HL-60/S4 treated with retinoic acid at 250 ng/mL for 4 days and 3 days (cell line): ENCODE results near the gene ARHGEF4.

Experiments used
- in situ Hi-C: fragments of 300-500 bp; cut with MboI; formaldehyde crosslinking; loops from 2 replicates; pipeline ENCODE4 v1.7.0; 2022; ENCODE audit warnings: low sequenced_read_pairs

ARHGEF4 gene, protein sequence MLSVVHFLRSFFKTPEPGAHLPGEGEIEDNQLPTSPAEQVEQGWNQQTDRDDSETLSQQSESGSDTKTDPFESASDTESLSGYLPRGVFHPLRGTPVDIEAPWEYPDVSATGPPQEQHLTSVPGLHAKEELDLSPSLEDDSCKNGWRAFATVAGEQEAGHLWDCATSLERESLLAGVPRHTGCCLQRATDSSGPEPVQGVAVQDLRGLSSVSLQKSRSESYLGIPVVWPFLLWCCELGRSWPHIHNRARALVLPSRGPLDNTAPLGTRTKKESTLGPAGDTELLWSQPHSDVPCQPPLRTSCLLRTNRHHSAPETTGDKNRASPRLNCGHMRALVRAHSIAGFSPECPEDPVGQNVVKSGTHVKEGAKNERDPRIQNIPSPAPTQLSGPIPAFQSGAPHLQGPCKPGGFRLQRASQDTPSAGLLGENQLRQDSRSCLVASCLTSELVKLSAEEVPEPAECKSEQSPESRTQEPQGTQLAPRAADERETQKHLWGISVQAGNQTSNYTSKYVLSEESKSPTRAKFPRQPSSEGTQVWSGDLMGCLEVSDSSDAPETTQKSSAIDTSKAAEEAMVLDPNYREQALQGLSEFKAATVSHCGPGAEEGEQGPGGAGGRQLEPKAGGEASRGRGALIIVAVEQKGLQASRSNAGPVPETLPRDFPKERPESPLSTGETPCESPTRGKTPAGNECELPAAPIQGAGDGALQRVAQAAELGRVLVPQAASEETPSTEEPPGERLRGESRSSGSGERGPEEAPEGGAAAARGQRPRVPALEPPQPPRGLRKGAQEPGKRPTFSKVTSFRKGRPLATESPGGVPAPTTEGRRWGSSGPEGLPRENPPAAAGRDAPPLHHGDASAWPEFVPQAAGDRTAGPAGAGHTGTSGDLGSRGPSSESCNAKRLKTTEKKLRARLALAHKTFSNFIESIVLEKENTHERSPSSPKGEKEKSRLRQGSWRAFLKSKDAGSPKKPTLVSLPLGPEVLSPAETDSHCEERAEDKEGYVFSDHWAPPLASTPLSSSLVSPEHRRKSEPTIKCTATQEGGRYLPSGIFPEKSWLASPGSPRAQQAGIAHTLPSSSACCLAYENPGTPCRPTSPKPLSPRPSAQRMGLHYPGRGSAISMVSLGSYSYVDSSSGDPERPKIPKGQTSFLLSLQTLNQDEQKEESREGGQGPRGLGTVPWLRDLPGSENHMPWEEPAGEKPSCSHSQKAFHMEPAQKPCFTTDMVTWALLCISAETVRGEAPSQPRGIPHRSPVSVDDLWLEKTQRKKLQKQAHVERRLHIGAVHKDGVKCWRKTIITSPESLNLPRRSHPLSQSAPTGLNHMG (N-terminal part only)

DNA sequence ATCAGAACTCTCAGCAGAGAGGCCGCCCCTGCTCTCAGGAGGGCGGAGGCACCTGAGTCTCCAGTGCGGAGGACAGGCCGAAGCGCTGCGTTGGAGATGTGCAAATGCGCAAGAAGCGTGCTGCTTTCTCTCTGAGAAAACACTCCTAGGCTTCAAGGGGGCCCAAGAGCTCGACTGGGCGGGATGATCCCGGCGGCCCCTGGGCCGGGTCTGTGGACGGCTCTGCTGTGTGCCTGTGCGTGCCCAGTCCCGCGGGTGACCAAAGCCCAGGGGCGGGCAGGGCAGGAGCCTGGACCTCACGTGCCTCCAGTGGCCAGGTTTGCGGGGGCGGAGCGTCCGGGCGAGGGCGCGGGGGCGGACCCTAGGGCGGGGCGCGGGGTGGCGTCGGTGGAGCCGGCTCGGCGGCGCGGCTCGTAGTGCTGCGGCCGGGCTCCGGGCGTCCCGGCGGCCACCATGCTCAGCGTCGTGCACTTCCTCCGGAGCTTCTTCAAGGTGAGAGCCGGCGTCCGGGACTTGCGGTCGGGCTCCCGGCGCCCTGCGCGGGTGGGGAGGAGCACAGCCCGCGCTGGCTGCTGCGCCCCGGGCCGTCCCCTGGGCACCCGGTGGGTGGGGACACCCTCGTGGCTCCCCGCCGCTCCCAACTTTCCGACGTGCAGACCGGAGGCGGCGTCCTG lies at the start of gene ARHGEF4:
Gene ARHGEF4, plus strand, starts transcription at position 414 of the 674 bp plus-strand sequence. Its CDS starts 40 bp downstream, at position 454.
- in situ Hi-C loops, result no loop called here

DNA sequence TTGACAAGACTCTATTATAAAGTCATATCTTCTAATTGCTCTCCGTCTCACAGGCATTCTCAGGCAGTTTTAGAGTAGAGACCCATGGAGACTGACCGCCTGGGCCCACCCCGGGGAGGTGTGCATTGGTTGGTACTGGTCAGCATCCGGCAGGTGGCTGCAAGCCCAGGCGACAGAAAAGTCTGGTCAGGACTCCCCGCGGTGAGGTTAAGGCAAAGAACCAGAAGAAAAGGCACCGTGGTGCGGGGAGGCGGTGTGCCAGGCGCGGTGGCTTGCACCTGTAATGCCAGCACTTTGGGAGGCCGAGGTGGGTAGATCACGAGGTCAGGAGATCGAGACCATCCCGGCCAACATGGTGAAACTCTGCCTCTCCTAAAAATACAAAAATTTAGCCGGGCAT lies 48.9 kb upstream of the ARHGEF4 start:
- in situ Hi-C loops, result no loop called here

DNA sequence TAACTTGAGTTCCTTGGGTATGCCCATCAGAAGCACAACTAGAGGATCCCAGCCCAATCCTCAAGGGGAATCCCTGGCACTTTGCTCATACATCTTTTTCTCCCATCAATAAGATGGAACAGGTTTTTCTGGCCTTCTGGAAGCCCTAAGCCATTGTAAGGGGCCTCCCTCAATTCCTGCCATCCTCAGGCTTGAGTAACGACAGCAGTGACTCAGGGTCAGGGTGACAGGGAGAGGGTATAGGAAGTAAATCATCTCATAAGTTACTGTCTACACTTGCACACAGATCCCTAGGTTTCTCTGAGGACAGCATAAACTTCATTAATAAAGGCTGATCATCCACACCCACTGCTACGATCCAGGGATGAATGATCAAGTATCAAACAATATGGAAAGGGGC lies 46.4 kb upstream of the ARHGEF4 start:
- in situ Hi-C loops, result no loop called here

DNA sequence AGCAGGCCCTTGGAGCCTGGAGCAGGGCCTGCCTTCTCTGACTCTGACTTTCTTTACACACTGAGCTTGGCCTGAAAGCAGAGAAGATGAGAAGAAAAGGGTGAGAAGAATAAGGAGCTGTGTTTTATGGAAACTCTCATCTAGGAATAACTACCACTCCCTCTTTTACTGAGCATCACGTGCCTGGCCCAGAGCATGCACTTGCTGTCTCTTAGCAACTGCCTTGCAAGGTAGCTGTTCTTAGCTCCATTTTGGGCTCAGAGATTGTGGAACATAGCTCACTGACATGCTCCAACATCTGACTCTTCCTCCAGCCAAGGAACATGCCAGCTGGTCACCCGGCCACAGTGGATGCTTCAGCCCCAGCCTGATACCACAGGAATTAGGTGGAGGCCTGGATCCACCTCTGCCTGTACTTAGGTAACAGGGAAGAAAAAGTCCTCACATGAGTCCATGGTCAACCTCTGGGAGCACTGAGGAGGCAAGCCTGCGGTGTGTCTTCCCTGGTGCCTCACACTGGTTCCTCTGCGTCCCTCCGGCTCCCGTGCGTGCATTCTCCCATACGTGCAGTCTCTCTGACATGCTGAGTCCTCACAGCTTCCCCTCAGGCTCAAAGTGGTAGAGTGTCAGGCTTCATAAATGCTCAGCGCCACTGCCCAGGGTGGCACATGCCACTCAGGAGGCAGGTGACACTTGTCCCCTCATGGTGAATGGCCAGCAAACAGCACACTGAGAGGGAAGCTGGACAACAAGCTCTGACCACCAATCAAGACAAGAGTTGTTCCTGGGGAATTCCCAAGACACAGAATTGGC lies 45.7 kb upstream of the ARHGEF4 start:
- in situ Hi-C loops, result no loop called here

DNA sequence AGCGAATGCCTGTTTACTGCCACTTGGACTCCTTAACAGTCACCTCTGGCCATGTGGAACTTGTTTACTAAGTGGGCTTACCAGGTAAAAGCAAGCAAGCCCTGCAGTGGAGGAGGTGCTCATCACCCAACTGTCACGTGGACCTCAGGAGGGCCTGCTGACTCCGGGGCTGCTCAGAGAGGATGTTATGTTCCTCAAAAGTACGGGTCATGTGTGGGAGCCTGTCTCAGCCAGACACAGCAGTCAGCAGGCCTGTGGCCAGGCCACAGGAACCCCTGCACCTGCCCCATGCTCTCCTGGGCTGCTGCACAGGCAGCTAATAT lies 45.1 kb upstream of the ARHGEF4 start:
- in situ Hi-C loops, result no loop called here

DNA sequence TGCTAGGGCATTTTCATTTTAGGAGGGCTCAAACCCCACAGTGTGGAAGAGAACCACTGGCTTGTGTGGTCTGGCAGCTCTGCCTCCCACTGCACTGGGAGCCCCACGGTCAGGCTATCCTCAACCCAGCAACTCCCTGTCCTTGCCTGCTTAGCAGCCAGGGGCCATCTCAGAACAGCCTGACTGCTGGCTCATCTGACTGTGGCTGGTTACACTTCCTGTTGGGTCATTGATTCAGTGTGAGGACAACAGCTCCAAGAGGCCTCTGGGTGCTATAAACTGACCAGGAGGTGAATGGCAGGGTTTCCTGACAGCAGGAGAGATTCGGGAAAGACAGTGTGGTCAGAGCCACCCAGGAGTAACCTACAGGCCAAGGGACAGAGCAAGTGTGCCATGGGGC lies 41.3 kb upstream of the ARHGEF4 start:
- in situ Hi-C loops, result no loop called here

DNA sequence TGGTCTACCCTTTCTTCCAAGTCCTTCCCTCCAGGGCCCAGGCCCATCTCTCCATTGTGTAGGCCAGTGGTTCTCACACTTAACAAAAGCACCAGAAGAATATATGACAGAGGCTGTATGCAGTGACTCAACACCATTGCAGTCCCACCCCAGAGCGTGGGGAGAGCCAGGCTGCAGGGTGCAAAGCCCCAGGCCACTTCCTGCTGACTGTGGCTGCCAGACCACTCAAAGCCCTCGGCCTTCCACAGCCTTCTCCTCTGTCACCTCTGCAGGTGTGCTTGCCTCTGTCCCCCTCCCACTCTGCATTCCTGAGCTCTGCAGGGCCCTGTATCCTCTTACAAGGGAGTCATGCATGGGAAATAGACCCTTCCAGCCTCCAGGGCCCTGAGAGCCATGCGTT lies 40.4 kb upstream of the ARHGEF4 start:
- in situ Hi-C loops, result no loop called here

DNA sequence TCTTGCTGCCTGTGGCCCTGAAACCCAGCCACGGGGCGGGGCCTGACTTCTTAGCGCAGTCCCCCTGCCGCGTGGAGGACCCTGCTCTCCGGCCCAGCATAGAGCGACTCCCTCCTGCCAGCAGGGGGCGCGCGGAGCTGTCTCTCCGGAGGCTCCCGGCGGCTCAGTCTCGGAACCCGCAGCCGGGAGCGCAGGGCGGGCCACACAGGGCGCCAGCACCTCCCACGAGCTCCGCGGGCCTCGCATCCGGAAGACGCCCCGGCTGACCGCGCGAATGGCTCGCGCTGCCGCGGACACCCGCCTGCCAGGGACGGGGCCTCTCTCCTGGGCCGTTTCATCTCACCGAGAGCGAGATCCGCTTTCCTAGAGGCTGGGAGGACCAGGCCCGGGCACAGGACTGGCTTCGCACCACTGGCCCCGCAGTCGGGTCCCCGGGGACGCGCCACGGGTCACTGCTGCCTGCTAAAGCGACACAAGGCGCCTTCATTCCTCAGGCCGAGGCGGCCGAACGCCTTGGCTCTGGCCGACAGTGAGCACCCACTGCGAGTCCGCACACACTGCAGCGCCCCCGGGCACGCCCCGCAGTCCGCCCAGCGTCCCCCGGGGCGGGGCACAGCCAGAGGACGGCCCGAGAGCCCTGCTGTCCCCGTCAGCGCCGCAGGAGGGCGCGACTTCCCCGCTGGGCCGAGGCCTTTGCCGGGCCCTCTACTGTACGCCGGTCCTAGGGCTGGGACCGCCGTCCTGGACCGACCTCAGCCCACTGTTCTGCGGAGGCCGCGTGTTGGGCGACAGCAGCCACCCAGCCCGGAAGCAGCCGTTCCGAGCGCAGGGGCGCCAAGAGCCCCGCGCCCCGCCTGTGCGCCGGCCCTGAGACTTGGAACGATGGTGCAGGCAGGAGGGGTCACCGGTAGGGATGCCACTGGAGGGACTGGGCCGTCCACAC lies 39.0 kb upstream of the ARHGEF4 start:
- in situ Hi-C loops, result no loop called here

DNA sequence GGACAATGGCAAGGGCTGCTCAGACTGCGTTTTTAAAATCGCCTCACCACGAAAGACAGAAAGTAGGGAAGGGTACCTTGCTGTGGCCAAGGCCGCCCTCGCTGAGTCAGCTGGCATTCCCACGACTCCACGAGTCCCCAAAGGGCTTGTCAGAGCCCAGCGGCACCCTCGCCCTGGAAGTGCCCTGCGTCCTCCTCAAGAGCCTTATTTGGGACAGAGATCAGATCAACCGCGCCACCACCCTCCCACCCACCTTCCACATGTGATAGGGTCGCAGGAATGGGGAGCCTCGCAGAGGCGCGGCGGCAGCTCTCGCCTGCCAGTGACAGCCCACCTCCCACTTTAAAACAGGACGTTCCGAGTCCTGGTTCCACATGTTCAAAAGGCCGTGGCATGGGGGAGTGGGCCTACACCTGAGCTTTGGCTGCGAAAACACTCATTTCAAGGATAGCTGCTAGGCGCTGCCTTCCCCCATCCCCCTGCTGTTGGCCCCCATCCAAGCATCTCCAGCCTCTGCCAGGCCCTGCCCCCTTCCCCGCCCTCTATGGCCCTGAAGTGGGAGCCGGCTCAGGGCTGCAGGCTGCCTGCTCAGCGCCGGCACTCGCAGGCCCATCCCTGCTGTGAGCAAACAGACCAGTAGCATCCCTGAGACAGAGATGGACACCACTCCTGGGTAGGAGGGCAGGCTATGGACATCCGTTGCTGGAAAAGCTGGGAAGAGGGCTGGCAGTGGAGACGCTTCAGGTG lies 38.1 kb upstream of the ARHGEF4 start:
- in situ Hi-C loops, result no loop called here

DNA sequence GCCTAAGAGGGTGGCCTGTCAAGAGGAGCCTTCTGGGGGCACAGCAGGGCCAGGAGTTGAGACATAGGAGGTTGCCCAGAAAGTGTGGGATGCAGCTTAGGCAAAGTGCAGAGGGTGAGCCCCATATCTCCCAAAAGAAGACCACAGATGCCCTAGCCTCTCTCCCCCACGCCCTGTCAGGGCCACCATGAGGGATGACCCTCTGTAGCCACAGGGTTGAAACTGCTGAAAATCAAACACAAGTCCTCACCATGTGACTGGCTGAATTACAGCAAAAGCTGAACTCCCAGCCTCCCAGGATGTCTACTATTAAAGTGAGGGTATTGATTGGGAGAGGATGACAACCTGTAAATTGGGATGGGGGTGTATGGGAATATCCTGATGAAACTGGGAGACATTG lies 37.4 kb upstream of the ARHGEF4 start:
- in situ Hi-C loops, result no loop called here

DNA sequence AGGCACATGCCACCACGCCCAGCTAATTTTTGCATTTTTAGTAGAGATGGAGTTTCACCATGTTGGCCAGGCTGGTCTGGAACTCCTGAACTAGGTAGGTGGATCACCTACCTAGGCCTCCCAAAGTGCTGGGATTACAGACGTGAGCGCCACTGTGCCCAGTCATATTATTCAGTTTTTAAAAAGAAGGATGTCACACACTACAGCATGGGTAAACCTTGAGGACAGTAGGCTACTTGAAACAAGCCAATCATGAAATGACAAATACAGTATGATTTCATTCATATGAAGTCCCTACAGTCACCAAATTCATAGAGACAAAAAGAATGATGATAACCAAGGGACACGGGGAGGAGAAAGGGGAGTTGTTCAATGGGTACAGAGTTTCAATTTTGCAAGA lies 31.1 kb upstream of the ARHGEF4 start:
- in situ Hi-C loops, result no loop called here

DNA sequence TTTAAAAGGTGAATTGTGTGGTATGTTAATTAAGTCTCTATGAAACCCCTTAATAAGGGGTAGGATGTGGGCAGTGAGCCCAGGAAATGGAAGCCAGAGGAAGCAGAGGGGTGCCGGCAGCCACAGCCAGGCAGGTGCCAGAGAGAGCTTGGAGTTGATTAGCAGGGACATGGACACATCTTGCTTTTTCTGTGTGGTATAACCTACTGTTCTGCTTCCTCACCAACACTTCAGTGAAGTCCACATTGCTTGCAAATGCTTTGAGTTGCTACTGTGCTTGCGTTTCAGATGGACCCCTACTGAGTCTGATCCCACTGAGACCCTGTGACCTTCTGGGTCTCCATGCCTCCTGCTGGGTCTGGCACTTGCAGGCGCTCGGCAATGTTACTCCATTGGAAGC lies 30.3 kb upstream of the ARHGEF4 start:
- in situ Hi-C loops, result no loop called here

DNA sequence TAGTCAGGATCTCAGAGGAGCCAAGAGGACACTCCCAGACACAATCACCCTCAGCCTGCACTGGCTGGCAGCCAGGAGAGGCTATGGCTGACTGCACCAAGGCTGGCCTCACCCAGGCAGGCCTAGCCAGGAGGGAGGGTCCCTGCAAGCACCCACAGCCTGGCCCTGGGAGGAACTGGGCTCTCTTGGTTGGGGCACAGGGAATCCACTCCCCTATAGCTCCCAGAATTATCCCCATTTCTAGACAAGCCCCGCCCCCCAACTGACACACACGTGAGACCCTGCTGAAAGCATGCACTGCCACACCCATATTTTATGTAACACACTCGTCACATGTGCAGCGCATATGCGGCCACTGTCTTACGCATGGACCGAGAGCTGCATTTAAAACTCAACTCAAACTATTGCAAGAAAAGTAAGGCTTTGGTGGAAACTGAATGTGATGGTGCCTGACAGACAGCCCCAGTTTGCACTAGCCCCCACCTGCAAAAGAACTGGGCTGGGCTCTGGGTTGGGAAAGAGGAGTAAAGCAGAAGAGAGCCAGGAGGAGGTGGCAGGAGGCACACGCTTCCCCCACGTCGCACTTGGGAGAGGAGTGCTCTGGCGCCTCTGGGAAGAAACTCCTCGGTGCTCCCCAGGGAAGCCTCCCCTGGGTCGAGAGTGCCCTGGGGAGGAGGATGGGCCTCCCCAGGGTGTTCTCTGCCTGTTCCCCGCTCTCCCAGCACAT lies 28.9 kb upstream of the ARHGEF4 start:
- in situ Hi-C loops, result no loop called here

DNA sequence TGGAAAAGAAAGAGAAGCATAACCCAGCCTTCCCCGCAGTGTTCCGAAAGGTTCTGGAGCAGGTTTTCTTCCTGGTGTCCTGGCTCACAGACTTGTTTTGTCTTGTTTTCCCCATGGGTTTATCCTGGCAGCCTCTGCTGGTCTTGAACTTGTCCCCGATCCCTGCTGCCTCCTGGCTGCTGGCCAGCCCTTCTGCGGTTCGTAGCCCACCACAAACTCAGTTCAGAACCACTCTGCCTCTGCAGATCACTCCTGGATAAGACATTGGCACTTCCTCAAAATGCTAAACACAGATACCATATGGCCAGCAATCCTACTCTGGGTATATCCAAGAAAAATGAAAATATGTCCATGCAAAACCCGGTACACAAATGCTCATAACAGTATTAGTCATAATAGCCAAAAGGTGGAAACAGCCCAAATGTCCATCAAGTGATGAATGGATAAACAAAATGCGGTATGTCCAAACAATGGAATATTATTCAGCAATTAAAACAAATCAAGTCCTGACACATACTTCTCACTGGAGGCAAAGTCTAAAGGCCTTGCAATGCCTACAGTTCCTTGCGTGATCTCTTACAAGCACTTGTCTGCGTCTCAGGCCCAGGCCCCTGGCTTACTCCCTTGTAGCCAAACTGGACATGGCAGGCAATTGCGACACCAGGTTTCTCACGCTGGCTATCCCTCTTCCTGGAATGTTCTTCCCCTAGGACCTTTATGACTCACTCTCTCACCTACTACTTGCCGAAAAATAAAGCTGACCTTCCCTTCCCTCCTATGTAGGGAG lies 28.0 kb upstream of the ARHGEF4 start:
- in situ Hi-C loops, result no loop called here

DNA sequence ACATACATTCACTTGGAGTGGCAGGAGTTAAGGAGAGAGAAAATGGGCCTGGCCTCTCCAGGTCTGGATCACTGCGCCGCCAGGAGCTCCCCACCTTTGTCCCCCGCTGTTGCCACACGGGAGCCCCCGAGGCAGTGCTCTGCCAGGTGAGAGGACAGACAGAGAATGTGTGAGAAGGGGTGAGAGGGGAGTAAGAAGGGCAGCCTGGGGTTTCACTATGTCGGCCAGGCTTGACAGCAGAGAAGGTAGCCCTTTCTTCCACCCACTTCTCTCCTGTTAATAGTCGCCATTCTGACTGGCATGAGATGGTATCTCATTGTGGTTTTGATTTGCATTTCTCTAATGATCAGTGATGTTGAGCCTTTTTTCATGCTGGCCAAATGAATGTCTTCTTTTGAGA lies 26.2 kb upstream of the ARHGEF4 start:
- in situ Hi-C loops, result no loop called here

DNA sequence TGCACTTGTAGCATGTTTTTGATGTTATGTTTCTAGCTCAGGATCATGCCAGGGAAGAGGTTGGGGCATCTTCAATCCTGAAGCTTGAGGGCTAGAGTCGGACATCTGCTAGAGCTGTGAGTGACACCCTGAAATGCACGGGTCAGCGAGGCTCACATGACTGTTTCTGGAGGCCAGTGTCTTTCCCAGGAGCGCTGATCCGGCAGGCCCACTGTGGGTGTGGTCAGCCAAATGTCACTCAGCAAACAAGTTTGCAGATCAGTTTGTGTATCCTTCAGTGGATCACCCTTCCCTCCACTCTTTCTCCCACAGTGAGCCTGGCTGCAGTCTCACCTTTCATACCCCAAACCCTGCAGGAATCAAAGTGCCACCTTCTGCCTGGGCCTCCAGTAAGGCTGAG lies 23.0 kb upstream of the ARHGEF4 start:
- in situ Hi-C loops, result no loop called here
